Measurements from ENCODE around the gene HSF2BP. TPM values are rescaled to one million over a fixed set of nuclear protein-coding genes. Genes with fewer than 3 reads are reported as not detected.

HSF2BP gene
- total and polyA plus RNA-seq, 2 of the 8 experiments (the other 6 are each of a cell fraction or from before 2014, with no cell fraction given), result 0.51 to 0.93 TPM

DNA sequence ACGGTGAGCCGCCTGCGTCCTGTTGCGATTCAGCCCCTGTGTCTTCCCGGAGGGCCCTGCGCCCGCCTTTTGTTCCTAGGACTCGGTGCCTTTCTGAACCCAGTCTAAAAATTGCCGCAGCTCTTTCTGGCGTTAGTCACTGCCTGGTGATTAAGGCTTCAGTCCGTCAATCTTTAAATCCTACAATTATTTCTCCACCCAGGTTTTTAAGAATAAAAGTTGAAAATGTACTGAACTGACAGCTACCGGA lies 43.4 kb upstream of the HSF2BP start:
- no peak overlapping the region for H3K4me3 ChIP-seq (ENCODE audit: extremely low read depth in 1 of 4, insufficient read depth in 2 of 4, low read depth in 3 of 4, low read length in 4 of 4)
- no peaks in the 10 kb centered on the region for H3K36me3 ChIP-seq (ENCODE audit: control insufficient read depth in 2 of 4, insufficient read depth in 4 of 4, low read length in 3 of 4)
- no peak overlapping the region for H2BK12ac ChIP-seq (ENCODE audit: low read depth, low read length)
- peaks cover 0 to 14% (median 5%) of the 10 kb centered on the region in 4 experiments; a peak in 6 of 7 replicates for H3K4me1 ChIP-seq (replicated peaks in 1 of 4; ENCODE audit: control insufficient read depth in 3 of 4, insufficient read depth in 4 of 4, low read length in 3 of 4)
- H2AFZ ChIP-seq (ENCODE audit: low read length), result no peak overlapping the region
- no peak overlapping the region for H3K4me2 ChIP-seq (ENCODE audit: insufficient read depth in 1 of 2, low read depth in 2 of 2, low read length in 2 of 2)
- no peak overlapping the region for H2AK5ac ChIP-seq (ENCODE audit: low read depth, low read length)
- no peak overlapping the region for H3K27ac ChIP-seq (ENCODE audit: low read depth, low read length)
- no peak overlapping the region for H3K4ac ChIP-seq (replicated peaks; ENCODE audit: insufficient read length, low read depth, low read length)
- no peak overlapping the region for H3K56ac ChIP-seq (replicated peaks; ENCODE audit: insufficient read length, low read depth, low read length)
- H4K91ac ChIP-seq (replicated peaks; ENCODE audit: insufficient read length, low read length), result no peak overlapping the region
- H2BK20ac ChIP-seq (ENCODE audit: low read length), result no peak overlapping the region
- CTCF ChIA-PET (ENCODE audit: partially characterized antibody), result interaction anchor here (0.8 to 1.6 kb wide), 2 partner anchors 11 to 26 kb away, joined by 3 to 5 read pairs; no protein-coding TSS in a partner anchor
- no peaks in the 10 kb centered on the region for H3K9me3 ChIP-seq (ENCODE audit: insufficient read depth in 2 of 2, low read depth in 1 of 2, low read length in 1 of 2)
- H3K23ac ChIP-seq (ENCODE audit: insufficient read length), result no peak overlapping the region
- no peak for FAIRE-seq
- no peak overlapping the region for H3K14ac ChIP-seq (ENCODE audit: insufficient read length)
- H3K79me2 ChIP-seq (ENCODE audit: control insufficient read depth in 1 of 2, insufficient read depth in 2 of 2, low read length in 2 of 2), result no peaks in the 10 kb centered on the region
- H4K20me1 ChIP-seq (replicated peaks in 1 of 2; ENCODE audit: control insufficient read depth in 1 of 2, insufficient read depth in 2 of 2, low read length in 2 of 2), result no peaks in the 10 kb centered on the region
- WGBS, 2 experiments (ENCODE audit: extremely low coverage in 1 of 2, insufficient coverage in 1 of 2, insufficient read length in 1 of 2, insufficient replicate concordance in 2 of 2, low coverage in 1 of 2, low lambda C conversion rate in 2 of 2, missing lambda C conversion rate in 1 of 2), result 75% methylated on average over 12 of the region's 12 CpGs; no CpG with 5 or more reads in 1 of the 2 experiments
- H4K8ac ChIP-seq (ENCODE audit: extremely low read depth, insufficient read depth, low read length), result no peak overlapping the region
- POLR2A ChIA-PET (ENCODE audit: partially characterized antibody), result interaction anchor here (0.8 to 3.3 kb wide), 6 partner anchors 9 to 814 kb away, joined by 3 to 10 read pairs (median 4); partner anchors contain the start of gene RRP1
- H3K79me1 ChIP-seq (ENCODE audit: low read depth, low read length), result no peaks in the 10 kb centered on the region
- H2BK5ac ChIP-seq (ENCODE audit: low read depth, low read length), result 0 out of 2 replicates have a peak overlapping the region, but pooled peaks have one; percentile 52
- no peaks in the 10 kb centered on the region for H3K23me2 ChIP-seq (ENCODE audit: low read depth, low read length)
- H4K5ac ChIP-seq (ENCODE audit: insufficient read length, low read depth, low read length), result no peak overlapping the region
- H3K27me3 ChIP-seq (replicated peaks in 1 of 4; ENCODE audit: control insufficient read depth in 3 of 4, extremely low read depth in 1 of 4, insufficient read depth in 3 of 4, low read length in 3 of 4), result no peaks in the 10 kb centered on the region
- H2BK15ac ChIP-seq (ENCODE audit: low read length), result peak overlapping the region; percentile 16; the same call in 1 of the 2 replicates
- DNase-seq (ENCODE audit: low read depth in 1 of 2, low spot score in 2 of 2), result no peak
- no peak overlapping the region for H3K18ac ChIP-seq (ENCODE audit: extremely low read depth, low read length)
- H3K9ac ChIP-seq (replicated peaks in 1 of 4; ENCODE audit: extremely low read depth in 1 of 4, low read depth in 3 of 4, low read length in 3 of 4), result no peak overlapping the region
- no peak overlapping the region for H2BK120ac ChIP-seq (replicated peaks; ENCODE audit: low read depth, low read length)
